K562 (cell line): Measurements from ENCODE around the gene ELP1. TPM values are rescaled to one million over a fixed set of nuclear protein-coding genes. Genes with fewer than 3 reads are reported as not detected.

Experiments used
- ATAC-seq: fragments of 200-7000 bp; cut with Tn5 transposase; 3 replicates; pipeline ENCODE4 v1.9.1; 2020; ENCODE audit warnings: moderate library complexity
- BruUV-seq: library from RNA; stranded (reverse); fragments of 400-500 nt; replicated peaks from 2 replicates; lab custom pipeline; 2021; lab: Mats Ljungman, UMichigan
- CTCF ChIA-PET: fragments of 300-600 bp; formaldehyde crosslinking; extraction: SDS; loops from one replicate; lab custom pipeline; 2021; ENCODE audit warnings: low intra/inter-chr PET ratio; lab: Yijun Ruan, JAX
- POLR2A ChIA-PET: fragments of 300-600, 350-650 bp; sonication (Branson Sonifier 250); formaldehyde crosslinking; extraction: SDS; loops from one replicate; lab custom pipeline; 2021; ENCODE audit warnings: antibody characterized with exemption, inconsistent platforms; lab: Yijun Ruan, JAX
- DNase-seq, 4 experiments: peaks; one replicate each; pipeline versions ENCODE4 v3.0.0 to v3.0.0-alpha.2; 2011 to 2018; ENCODE audit warnings: low spot score in 3 of 4, mixed read lengths in 3 of 4; ENCODE audit errors: extremely low read depth in 1 of 4
- FAIRE-seq: peaks from 2 replicates; lab custom pipeline; 2011; peaks lifted over from hg19 to GRCh38; lab: Jason Lieb, UNC
- H2AFZ ChIP-seq: 2 replicates; pipeline ENCODE4 v1.6.0; 2011; ENCODE audit warnings: low read depth, low read length, control low read depth, inconsistent platforms
- H3K27ac ChIP-seq: fragments of 200-600 bp; 3 replicates; pipeline ENCODE4 v1.8.0; 2011; ENCODE audit warnings: low read depth, mild to moderate bottlenecking, control low read depth, inconsistent platforms, low read length, moderate library complexity, mixed read lengths; ENCODE audit errors: extremely low read depth
- H3K27me3 ChIP-seq, 2 experiments: fragments of 300-600 bp in 1 of 2; 2 replicates in 1 of 2; 3 replicates in 1 of 2; pipeline versions ENCODE4 v1.6.0 to v1.8.0; 2011; ENCODE audit warnings: inconsistent platforms in 2 of 2, low read length in 2 of 2, mild to moderate bottlenecking in 1 of 2, mixed read lengths in 1 of 2, moderate library complexity in 1 of 2; ENCODE audit not compliant: control insufficient read depth in 2 of 2, insufficient read depth in 2 of 2
- H3K36me3 ChIP-seq: fragments of 300-600 bp; 3 replicates; pipeline ENCODE4 v1.8.0; 2011; ENCODE audit warnings: mild to moderate bottlenecking, low read length, inconsistent platforms; ENCODE audit not compliant: control insufficient read depth, insufficient read depth
- H3K4me1 ChIP-seq, 2 experiments: fragments of 200-600 bp in 1 of 2; replicated peaks in 1 of 2; 2 replicates in 1 of 2; 3 replicates in 1 of 2; pipeline versions ENCODE4 v1.5.1 to v1.8.0; 2011; ENCODE audit warnings: inconsistent platforms in 2 of 2, low read length in 2 of 2, mild to moderate bottlenecking in 1 of 2, mixed read lengths in 1 of 2, moderate library complexity in 1 of 2; ENCODE audit not compliant: control insufficient read depth in 2 of 2, insufficient read depth in 2 of 2
- H3K4me2 ChIP-seq: 2 replicates; pipeline ENCODE4 v1.6.1; 2011; ENCODE audit warnings: low read length, control low read depth, inconsistent platforms, mixed read lengths; ENCODE audit not compliant: insufficient read depth
- H3K4me3 ChIP-seq: fragments of 200-600 bp; sonication (generic), shearing (Covaris generic); 2 replicates; pipeline ENCODE4 v1.5.1; 2016; ENCODE audit warnings: control low read depth, inconsistent platforms
- H3K79me2 ChIP-seq: fragments of 200-600 bp; 3 replicates; pipeline ENCODE4 v1.8.0; 2011; ENCODE audit warnings: low read length, inconsistent platforms; ENCODE audit not compliant: control insufficient read depth, insufficient read depth
- H3K9ac ChIP-seq, 2 experiments: 2 replicates each; pipeline versions ENCODE4 v1.6.0 to v1.6.1; 2011; ENCODE audit warnings: low read depth in 2 of 2, low read length in 2 of 2, control low read depth in 1 of 2, inconsistent platforms in 1 of 2, mild to moderate bottlenecking in 1 of 2, mixed read lengths in 1 of 2; ENCODE audit not compliant: insufficient read depth in 1 of 2
- H3K9me1 ChIP-seq: one replicate; pipeline ENCODE4 v1.6.0; 2011; ENCODE audit warnings: inconsistent platforms, mild to moderate bottlenecking, low read length, moderate library complexity; ENCODE audit not compliant: control insufficient read depth, insufficient read depth
- H3K9me3 ChIP-seq: replicated peaks from 2 replicates; pipeline ENCODE4 v1.5.1; 2011; ENCODE audit warnings: low read depth, low read length, inconsistent platforms; ENCODE audit not compliant: control insufficient read depth, insufficient read depth
- H4K20me1 ChIP-seq: replicated peaks from 2 replicates; pipeline ENCODE4 v1.6.1; 2011; ENCODE audit warnings: low read length, inconsistent platforms, mixed read lengths; ENCODE audit not compliant: control insufficient read depth, insufficient read depth
- ATF3 ChIP-seq, 2 experiments: fragments of 450-650 bp in 1 of 2; sonication (generic) in 1 of 2; formaldehyde crosslinking in 1 of 2; IDR thresholded peaks in 1 of 2; conservative IDR thresholded peaks in 1 of 2; 2 replicates each; pipeline versions ENCODE4 v1.6.1 to v1.8.1; 2016 to 2023; ENCODE audit warnings: mild to moderate bottlenecking in 2 of 2, moderate library complexity in 2 of 2, inconsistent platforms in 1 of 2, missing genetic modification reagents in 1 of 2
- DDX20 ChIP-seq: fragments of 450-650 bp; IDR thresholded peaks from 2 replicates; pipeline ENCODE4 v1.6.1; 2016; ENCODE audit warnings: missing genetic modification characterization, low read depth, mild to moderate bottlenecking, missing compliant biosample characterization, moderate library complexity
- EWSR1 ChIP-seq: fragments of 450-650 bp; IDR thresholded peaks from 2 replicates; pipeline ENCODE4 v1.6.1; 2018; ENCODE audit warnings: borderline replicate concordance, mild to moderate bottlenecking, low read depth, moderate library complexity; ENCODE audit not compliant: partially characterized antibody
- FUS ChIP-seq: fragments of 200-400 bp; formaldehyde crosslinking; optimal IDR thresholded peaks from 2 replicates; pipeline ENCODE3; 2017; ENCODE audit warnings: low read depth, low read length
- HBP1 ChIP-seq: fragments of 450-650 bp; formaldehyde crosslinking; IDR thresholded peaks from 2 replicates; pipeline ENCODE4 v1.4.0; 2022; ENCODE audit warnings: missing genetic modification characterization
- MAFK ChIP-seq: IDR thresholded peaks from 2 replicates; pipeline ENCODE4 v1.6.1; 2011; ENCODE audit warnings: low read length, improper control_type of control experiment
- MLLT1 ChIP-seq, 2 experiments: fragments of 450-650 bp; IDR thresholded peaks; 2 replicates each; pipeline ENCODE4 v1.6.1; 2016
- MTA1 ChIP-seq: fragments of 450-650 bp; IDR thresholded peaks from 2 replicates; pipeline ENCODE4 v1.6.1; 2017; ENCODE audit warnings: borderline replicate concordance
- NCOA2 ChIP-seq, 2 experiments: fragments of 450-650 bp; IDR thresholded peaks; 2 replicates each; pipeline ENCODE4 v1.6.1; 2018; ENCODE audit warnings: mild to moderate bottlenecking in 2 of 2, moderate library complexity in 1 of 2; ENCODE audit not compliant: partially characterized antibody in 2 of 2
- RBM14 ChIP-seq: fragments of 200-400 bp; formaldehyde crosslinking; IDR thresholded peaks from 2 replicates; pipeline ENCODE4 v1.6.1; 2018; ENCODE audit warnings: low read depth, mild to moderate bottlenecking, low read length, moderate library complexity, borderline replicate concordance; ENCODE audit not compliant: insufficient read depth
- RFX5 ChIP-seq: IDR thresholded peaks from 2 replicates; pipeline ENCODE4 v1.6.1; 2011; ENCODE audit warnings: low read depth, mild to moderate bottlenecking, improper control_type of control experiment, low read length
- STAG1 ChIP-seq: sonication (generic); formaldehyde crosslinking; IDR thresholded peaks from 2 replicates; pipeline ENCODE4 v1.5.0; 2020; ENCODE audit warnings: missing genetic modification reagents, borderline replicate concordance
- TGIF2 ChIP-seq: sonication (generic); formaldehyde crosslinking; IDR thresholded peaks from 2 replicates; pipeline ENCODE4 v1.8.1; 2022; ENCODE audit warnings: mild to moderate bottlenecking, missing genetic modification reagents, moderate library complexity
- ZNF143 ChIP-seq: sonication (generic); formaldehyde crosslinking; IDR thresholded peaks from 2 replicates; pipeline ENCODE4 v1.9.0; 2022; ENCODE audit warnings: mild to moderate bottlenecking, missing genetic modification reagents
- ZNF347 ChIP-seq: fragments of 450-650 bp; formaldehyde crosslinking; IDR thresholded peaks from 2 replicates; pipeline ENCODE4 v1.4.0; 2020; ENCODE audit warnings: low read depth, mild to moderate bottlenecking, moderate library complexity
- ZNF445 ChIP-seq: fragments of 250-450 bp; sonication (Bioruptor Pico); IDR thresholded peaks from 2 replicates; pipeline ENCODE4 v1.4.0; 2020; ENCODE audit warnings: low read depth, mild to moderate bottlenecking, moderate library complexity
- ZNF830 ChIP-seq: fragments of 250-450 bp; sonication (Bioruptor Pico); IDR thresholded peaks from 2 replicates; pipeline ENCODE4 v1.5.0; 2021; ENCODE audit warnings: mild to moderate bottlenecking
- WGBS: fragments of 100-300 bp; shearing (Covaris generic); methylation state at CpG from one replicate; pipeline ENCODE4 v1.1.6; 2016; ENCODE audit warnings: low coverage, mixed read lengths; ENCODE audit not compliant: insufficient coverage; ENCODE audit errors: missing lambda C conversion rate; 5-methylcytosine and 5-hydroxymethylcytosine counted together
- in situ Hi-C: fragments of 300-500 bp; cut with MboI; formaldehyde crosslinking; loops from 4 replicates; pipeline ENCODE4 v1.15.0; 2018; ENCODE audit warnings: inconsistent platforms, mixed read lengths
- intact Hi-C: fragments of 100-400 bp; cut with micrococcal nuclease; formaldehyde crosslinking; loops from 2 replicates; pipeline ENCODE4 v1.14.2; 2022
- polyA plus RNA-seq, 8 experiments: library from polyadenylated mRNA; depleted of rRNA in 4 of 8; stranded (reverse) in 5 of 8; unstranded in 3 of 8; fragments of >200 nt; fragmentation: Nextera tagmentation in 2 of 8; fragmentation: Illumina TruSeq in 1 of 8; extraction: Ambion mirVana in 2 of 8; extraction: Trizol in 1 of 8; gene quantifications; 2 replicates each; pipeline versions ENCODE4 v1.2.1 to v1.2.3, GENCODE V29; 2011 to 2014; ENCODE audit warnings: inconsistent platforms in 1 of 8, missing spikeins in 1 of 8
- total RNA-seq, 7 experiments: library from RNA; depleted of rRNA in 6 of 7; stranded (reverse); fragments of >200 nt in 6 of 7; fragmentation: Illumina TruSeq in 2 of 7; extraction: Trizol in 2 of 7; gene quantifications; 2 replicates each; pipeline versions ENCODE4 v1.2.1 to v1.2.3, GENCODE V29; 2011 to 2021; ENCODE audit warnings: low replicate concordance in 1 of 7

Gene ELP1
- total and polyA plus RNA-seq, 9 of the 15 experiments (the other 6 are each of a cell fraction or from before 2014, with no cell fraction given) = 17.0 to 48.6 (median 39.7) TPM

GRCh38 chr9:108832179-108832500, 101.8 kb downstream of the ELP1 start:
- Histone ChIP-seq H3K36me3 (no peaks in the 10 kb centered on the region), H3K27me3 (peaks cover 10 to 18% of the 10 kb centered on the region in 2 experiments; a peak in 4 of 5 replicates), H3K9me3 (no peaks in the 10 kb centered on the region), H2AFZ (no peak overlapping the region), H3K4me2 (no peak overlapping the region), H3K9me1 (no peaks in the 10 kb centered on the region), H3K4me3 (no peak overlapping the region), H3K27ac (no peak overlapping the region), H3K9ac (no peak overlapping the region), H4K20me1 (no peaks in the 10 kb centered on the region), H3K79me2 (no peaks in the 10 kb centered on the region), H3K4me1 (no peaks in the 10 kb centered on the region; a peak in 1 of 5 replicates)
- ChIA-PET POLR2A (interaction anchor here (0.6 kb wide), 1 partner anchor 1082 kb away, joined by 3 read pairs; no protein-coding TSS in a partner anchor), CTCF (no interaction called here)
- no TSS peak for BruUV-seq
- intact Hi-C loops = no loop called here
- WGBS = 0% methylated on average over 2 of the region's 3 CpGs
- ATAC-seq (no peak), DNase-seq (no peak), FAIRE-seq (no peak)
- in situ Hi-C loops = no loop called here
- no peak for TF ChIP-seq STAG1 (CRISPR knock-in tag)
- TF ChIP-seq DDX20 (tag) = no peak
- TF ChIP-seq ZNF830 (CRISPR knock-in tag) = no peak
- no peak for TF ChIP-seq RFX5
- no peak for TF ChIP-seq MLLT1 (IDR thresholded peaks at IDR 0.05)
- TF ChIP-seq EWSR1 = no peak
- no peak for TF ChIP-seq TGIF2 (CRISPR knock-in tag)
- no peak for TF ChIP-seq ATF3 (IDR thresholded peaks at IDR 0.05)
- no peak for TF ChIP-seq ATF3 (CRISPR knock-in tag; conservative IDR thresholded peaks at IDR 0.05)
- no peak for TF ChIP-seq MAFK
- TF ChIP-seq MTA1 = no peak
- TF ChIP-seq RBM14 = no peak
- TF ChIP-seq ZNF445 = no peak
- no peak for TF ChIP-seq FUS
- no peak for TF ChIP-seq NCOA2 (IDR thresholded peaks at IDR 0.05; ENCODE audit: partially characterized antibody in 2 of 2)
- TF ChIP-seq HBP1 (CRISPR knock-in tag) = no peak
- no peak for TF ChIP-seq ZNF143
- TF ChIP-seq ZNF347 (CRISPR knock-in tag) = no peak
